Measurements from ENCODE around the gene TEX22. TPM values are rescaled to one million over a fixed set of nuclear protein-coding genes. Genes with fewer than 3 reads are reported as not detected.

The TEX22 gene
- polyA plus RNA-seq, 1 experiment, result 0.17 TPM

GRCh38 chr14:105460616-105461015, 62.3 kb downstream of the TEX22 start:
- no peak for DNase-seq (ENCODE audit: low read depth)
- ChIA-PET CTCF (interaction anchor here (1.0 kb wide), 1 partner anchor 12 kb away, joined by 3 read pairs; no protein-coding TSS in a partner anchor), POLR2A (no interaction called here)
- TF ChIP-seq CTCF (IDR thresholded peaks at IDR 0.05; ENCODE audit: insufficient read depth, low read depth, low read length), result no peak
- H3K36me3 ChIP-seq (ENCODE audit: control insufficient read depth, insufficient read depth, low read length), result peaks cover 36% of the 10 kb centered on the region
- H3K4me3 ChIP-seq (ENCODE audit: low read depth, low read length), result no peak overlapping the region
- H3K27me3 ChIP-seq (ENCODE audit: control insufficient read depth, insufficient read depth, low read length), result no peaks in the 10 kb centered on the region

GRCh38 chr14:105461903-105462302, 63.6 kb downstream of the TEX22 start:
- CTCF ChIA-PET, result no interaction called here
- TF ChIP-seq CTCF (IDR thresholded peaks at IDR 0.05; ENCODE audit: insufficient read depth, low read depth, low read length), result no peak
- POLR2A ChIA-PET, result no interaction called here
- H3K4me3 ChIP-seq (ENCODE audit: low read depth, low read length), result no peak overlapping the region
- H3K27me3 ChIP-seq (ENCODE audit: control insufficient read depth, insufficient read depth, low read length), result no peaks in the 10 kb centered on the region
- H3K36me3 ChIP-seq (ENCODE audit: control insufficient read depth, insufficient read depth, low read length), result peaks cover 31% of the 10 kb centered on the region
- DNase-seq (ENCODE audit: low read depth), result no peak

Other genes starting within 250 kb of the TEX22 start
- 0.23 and 0.31 TPM in 2 replicates for gene JAG2, start 229.8 kb upstream of the TEX22 start, polyA plus RNA-seq (2011; rRNA removed)
- gene NUDT14, start 217.2 kb upstream of the TEX22 start, polyA plus RNA-seq (2011; rRNA removed), result 6.5 and 10.9 TPM in 2 replicates
- 32.6 and 41.9 TPM in 2 replicates for gene BTBD6, start 150.0 kb upstream of the TEX22 start, polyA plus RNA-seq (2011; rRNA removed)
- 5.8 and 8.2 TPM in 2 replicates for gene BRF1, start 97.5 kb upstream of the TEX22 start, polyA plus RNA-seq (2011; rRNA removed)
- gene PACS2, start 83.8 kb upstream of the TEX22 start, polyA plus RNA-seq (2011; rRNA removed), result 13.4 and 21.4 TPM in 2 replicates
- 40.3 and 48.8 TPM in 2 replicates for gene MTA1, start 21.3 kb downstream of the TEX22 start, polyA plus RNA-seq (2011; rRNA removed)
- 8.0 and 19.5 TPM in 2 replicates for gene CRIP2, start 76.3 kb downstream of the TEX22 start, polyA plus RNA-seq (2011; rRNA removed)
- 0.90 and 1.4 TPM in 2 replicates for gene CRIP1, start 88.3 kb downstream of the TEX22 start, polyA plus RNA-seq (2011; rRNA removed)
- 3.3 and 6.4 TPM in 2 replicates for gene TEDC1, start 92.7 kb downstream of the TEX22 start, polyA plus RNA-seq (2011; rRNA removed)
- gene TMEM121, start 128.0 kb downstream of the TEX22 start, polyA plus RNA-seq (2011; rRNA removed), result 4.0 and 4.6 TPM in 2 replicates